Activated naive CD4-positive, alpha-beta T cell (primary cell): ENCODE results near the gene MMD.
"Not testable (repeated sequence)": the region's sequence is repeated elsewhere in the genome, so short reads cannot be mapped to it uniquely, and the experiment has no call there.

Experiments
- DNase-seq, 4 experiments: peaks; one replicate each; lab custom pipeline; 2025; lab: John Stamatoyannopoulos, UW

The MMD gene

GRCh38 chr17:55443904-55444303 is 22.3 kb upstream of the MMD start:
- no peak for DNase-seq

GRCh38 chr17:55442953-55443683 is 21.5 kb upstream of the MMD start:
- no peak for DNase-seq

DNA sequence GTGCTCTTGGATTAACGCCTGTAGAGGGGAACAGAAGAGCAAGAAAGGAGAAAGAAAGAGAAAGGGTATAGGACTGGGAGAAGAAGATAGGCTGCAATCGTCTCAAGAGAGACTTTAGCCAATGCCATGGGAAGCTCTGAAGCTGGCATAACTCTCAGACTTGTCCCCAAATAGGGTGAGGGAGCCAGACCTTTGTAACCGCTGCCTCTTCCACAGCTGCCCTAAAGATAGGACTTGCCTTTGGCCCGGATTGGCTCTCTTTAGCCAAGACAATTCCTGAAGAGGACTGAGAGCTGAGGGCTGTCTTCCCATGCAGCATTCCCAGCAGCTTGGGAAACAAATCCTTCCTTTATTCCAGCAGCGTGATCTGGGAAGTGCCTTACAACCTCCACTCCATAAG is 20.8 kb upstream of the MMD start:
- DNase-seq = no peak

DNA sequence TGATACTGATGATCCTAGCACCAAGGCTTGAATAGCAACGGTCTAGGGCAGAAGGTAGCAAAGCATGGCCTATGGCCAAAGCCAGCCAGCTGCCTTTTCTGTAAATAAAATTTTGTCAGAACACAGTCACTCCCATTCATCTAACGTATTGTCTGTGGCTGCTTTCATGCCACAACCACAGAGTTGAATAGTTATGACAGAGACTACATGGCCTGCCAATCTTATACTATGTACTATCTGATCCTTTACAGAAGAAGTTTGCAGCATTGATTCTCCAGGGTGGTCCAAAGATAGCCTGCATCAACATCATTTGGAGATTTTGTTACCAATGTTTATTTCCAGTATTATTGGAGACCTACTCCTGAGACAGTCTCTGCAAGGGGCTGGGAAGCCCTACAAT is 19.9 kb upstream of the MMD start:
- DNase-seq = no peak

- DNase-seq = no peak
These were observed 18.8 kb upstream of the MMD start for GRCh38 chr17:55440391-55440790.

DNA sequence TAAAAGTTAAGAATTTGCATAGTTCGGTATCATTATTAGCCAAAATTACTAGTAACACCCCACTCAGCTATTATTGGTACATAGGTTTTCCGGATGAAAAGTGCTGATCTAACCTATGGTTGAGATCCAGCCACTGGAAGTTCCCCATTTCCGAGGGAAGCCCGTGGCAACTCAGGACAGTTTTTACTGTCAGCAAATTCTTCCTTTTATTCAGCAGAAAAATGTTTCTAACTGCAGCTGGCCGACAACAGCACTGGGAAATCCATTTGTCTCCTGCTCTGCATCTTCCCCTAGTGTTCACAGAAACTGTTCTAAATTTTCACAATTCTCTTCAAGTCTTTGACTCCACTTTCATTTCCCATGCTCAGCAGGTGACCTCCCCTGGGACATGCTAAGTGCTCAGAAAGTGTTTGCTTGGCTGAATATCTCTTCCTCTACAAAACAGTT is 15.5 kb upstream of the MMD start:
- no peak for DNase-seq

GRCh38 chr17:55436224-55437158 is 14.9 kb upstream of the MMD start:
- DNase-seq = no peak

- DNase-seq = no peak
These were observed 13.8 kb upstream of the MMD start for GRCh38 chr17:55435408-55435807.

GRCh38 chr17:55434721-55435120 is 13.1 kb upstream of the MMD start:
- DNase-seq = no peak

DNA sequence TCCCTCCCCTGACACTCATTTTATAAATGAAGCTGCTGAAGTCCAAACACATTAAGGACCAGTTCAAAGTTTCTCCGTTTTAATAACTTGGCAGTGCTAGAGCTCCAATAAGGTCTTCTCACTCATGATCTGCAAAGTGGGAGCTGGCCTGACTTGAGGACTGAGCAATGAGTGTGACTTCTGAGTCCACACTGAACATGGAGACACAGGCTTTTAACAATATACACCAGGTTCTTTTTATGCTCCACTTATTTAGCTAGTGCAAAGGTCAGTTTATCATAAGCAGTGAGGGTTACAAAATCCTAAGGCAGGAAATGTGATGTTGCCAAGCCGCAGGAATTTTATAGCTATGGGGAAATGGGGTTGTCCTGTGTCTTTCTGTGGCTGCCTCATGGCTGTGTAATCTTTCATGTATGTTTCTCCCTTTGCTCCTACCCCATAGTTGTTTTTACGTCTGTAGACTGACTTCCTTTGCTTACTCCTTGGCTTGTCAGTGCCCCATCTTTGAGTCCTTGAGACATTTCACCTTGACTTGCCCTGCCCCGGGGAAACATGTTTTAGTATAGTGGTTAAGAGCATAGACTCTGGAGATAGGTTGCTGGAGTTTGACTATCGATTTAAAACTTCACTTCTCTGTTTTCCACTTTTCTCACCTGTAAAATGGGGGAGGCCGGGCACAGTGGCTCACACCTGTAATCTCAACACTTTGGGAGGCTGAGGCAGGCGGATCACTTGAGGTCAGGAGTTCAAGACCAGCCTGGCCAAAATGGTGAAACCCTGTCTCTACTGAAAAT is 12.2 kb upstream of the MMD start:
- DNase-seq = no peak

DNA sequence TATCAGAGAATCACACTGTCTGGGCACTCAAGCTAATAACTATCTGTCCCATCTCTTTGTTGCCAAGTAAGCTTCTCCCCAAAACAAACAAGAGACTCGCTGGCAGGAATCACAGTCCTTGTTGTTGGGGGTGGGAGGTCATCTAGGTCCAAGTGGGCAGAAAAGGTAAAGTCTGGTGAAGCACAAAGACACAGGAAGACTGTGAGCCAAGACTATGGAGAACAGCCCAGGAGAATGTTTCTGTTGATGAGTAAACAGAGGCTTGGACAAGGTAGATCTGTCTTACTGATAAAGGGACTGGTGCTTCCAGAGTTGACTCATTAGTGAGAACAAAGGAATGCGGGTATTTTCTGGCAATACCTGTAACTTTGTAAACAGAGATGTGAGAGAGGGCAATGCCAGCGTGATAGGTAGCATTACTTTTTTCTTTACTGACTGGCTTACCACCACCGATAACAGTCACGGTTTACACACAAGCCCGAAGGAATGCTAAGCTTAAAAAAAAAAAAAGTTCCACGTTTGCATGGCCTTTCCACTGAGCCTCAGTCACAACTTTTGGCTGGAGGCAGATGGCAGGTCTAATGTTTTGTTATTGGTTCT is 11.5 kb upstream of the MMD start:
- DNase-seq = no peak

- no peak for DNase-seq
These were observed 10.9 kb upstream of the MMD start for GRCh38 chr17:55432358-55433028.

DNA sequence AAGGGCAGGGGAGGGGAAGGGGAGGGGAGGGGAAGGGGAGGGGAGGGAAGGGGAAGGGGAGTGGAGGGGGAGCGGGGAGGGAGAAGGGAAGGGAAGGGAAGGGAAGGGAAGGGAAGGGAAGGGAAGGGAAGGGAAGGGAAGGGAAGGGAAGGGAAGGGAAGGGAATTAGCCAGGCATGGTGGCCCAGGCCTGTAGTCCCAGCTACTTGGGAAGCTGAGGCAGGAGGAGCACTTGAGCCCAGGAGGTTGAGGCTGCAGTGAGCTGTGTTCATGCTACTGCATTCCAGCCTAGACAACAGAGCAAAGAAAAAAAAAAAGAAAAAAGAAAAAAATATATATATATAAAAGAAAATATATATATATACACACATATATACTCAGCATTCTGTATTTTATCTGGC is 10.3 kb upstream of the MMD start:
- DNase-seq = not testable (repeated sequence)

DNA sequence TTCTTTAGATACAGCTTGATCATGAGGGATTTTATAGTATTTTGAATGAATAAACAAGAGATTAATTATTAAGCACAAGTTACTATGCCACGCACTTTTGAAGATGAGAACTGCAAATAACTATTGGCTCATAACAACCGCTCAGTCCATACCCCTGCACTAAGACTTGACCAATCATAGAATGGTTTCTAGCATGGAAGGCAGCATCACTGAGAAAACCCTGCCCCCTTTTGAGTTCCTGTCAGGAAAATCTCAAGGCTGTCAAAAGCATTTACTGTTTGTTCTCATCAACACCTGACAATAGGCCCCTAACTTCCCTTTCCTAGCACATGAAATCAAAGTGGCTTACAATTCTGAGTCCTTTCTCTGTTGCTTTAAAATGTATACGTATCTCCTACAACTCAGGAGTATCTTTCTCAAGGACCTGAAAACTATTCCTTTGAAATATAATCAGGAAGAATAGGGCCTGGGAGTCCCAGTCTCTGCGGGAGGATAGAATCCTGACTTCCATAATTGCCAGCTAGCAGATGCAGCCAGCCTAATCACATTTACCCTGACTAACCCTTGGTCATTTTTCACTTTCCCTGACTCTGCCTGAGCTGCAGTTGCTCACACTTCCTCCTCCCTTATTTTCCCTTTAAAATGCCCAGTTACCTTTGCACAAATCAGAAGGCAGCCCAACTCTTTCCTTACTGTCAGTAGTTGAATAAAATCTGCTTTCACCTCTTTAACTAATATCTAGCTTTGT is 9.1 kb upstream of the MMD start:
- no peak for DNase-seq

DNA sequence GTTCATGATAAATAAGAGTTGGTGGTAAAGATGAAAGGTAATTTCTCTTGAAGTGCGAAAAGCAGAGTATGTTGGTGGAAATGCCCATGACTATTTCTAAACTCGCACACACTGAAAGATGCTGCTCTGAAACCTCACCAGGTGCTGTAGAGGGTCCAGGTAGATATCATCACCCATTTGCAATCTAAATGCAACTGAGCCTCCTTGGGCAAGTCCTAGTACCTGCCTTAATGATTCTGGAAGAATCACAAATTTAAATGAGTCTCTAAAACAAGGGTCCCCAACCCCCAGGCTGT is 5.9 kb upstream of the MMD start:
- DNase-seq = no peak

GRCh38 chr17:55426851-55427586 is 5.4 kb upstream of the MMD start:
- no peak for DNase-seq

DNA sequence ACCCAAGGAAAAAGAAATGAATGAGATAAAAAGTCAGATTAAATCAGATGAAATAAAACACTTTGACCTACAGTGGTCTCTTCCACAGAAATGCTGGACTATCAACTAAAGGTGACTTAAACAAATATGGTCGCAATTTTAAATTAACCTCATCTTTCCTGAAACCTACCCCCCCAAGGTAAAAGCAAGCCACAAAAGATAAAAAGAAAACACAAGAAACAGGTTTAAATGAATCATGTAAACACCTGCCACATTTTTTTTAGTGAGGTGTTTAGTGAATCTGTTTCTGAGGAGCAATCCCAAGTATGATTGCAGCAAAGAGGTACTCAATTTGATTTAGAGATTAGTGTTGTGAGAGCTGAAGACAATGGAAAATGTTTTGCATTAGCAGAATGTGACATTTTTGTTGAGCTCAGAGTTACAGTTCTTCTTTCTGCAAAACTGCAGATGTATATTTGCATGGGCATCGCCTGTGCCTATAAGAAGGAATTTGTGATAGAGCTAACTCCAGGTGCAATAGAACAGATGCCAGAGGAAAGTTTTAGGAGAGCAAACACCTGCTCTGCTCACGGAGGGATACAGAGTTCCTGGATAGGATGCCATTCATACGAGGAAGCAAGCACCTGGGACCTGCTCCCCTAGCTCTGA is 3.4 kb upstream of the MMD start:
- DNase-seq = no peak

- no peak for DNase-seq
These were observed 1.9 kb upstream of the MMD start for GRCh38 chr17:55423535-55423934.

GRCh38 chr17:55422828-55423164 is 1.2 kb upstream of the MMD start:
- DNase-seq = not testable (repeated sequence)

GRCh38 chr17:55420776-55421178 is 858 bp downstream of the MMD start:
- DNase-seq = peak in 3 of 4 experiments; percentile 3 to 33 (median 10)
